HG02798 (cell line): Measurements from ENCODE around the gene COL18A1.
"Not testable (repeated sequence)": the region's sequence is repeated elsewhere in the genome, so short reads cannot be mapped to it uniquely, and the experiment has no call there.

Source experiments
- ATAC-seq: cut with Tn5 transposase; IDR thresholded peaks from one replicate; pipeline ENCODE4 v1.9.1; 2021; ENCODE audit warnings: mild to moderate bottlenecking; ENCODE audit not compliant: unreplicated experiment, poor library complexity

COL18A1 gene

DNA sequence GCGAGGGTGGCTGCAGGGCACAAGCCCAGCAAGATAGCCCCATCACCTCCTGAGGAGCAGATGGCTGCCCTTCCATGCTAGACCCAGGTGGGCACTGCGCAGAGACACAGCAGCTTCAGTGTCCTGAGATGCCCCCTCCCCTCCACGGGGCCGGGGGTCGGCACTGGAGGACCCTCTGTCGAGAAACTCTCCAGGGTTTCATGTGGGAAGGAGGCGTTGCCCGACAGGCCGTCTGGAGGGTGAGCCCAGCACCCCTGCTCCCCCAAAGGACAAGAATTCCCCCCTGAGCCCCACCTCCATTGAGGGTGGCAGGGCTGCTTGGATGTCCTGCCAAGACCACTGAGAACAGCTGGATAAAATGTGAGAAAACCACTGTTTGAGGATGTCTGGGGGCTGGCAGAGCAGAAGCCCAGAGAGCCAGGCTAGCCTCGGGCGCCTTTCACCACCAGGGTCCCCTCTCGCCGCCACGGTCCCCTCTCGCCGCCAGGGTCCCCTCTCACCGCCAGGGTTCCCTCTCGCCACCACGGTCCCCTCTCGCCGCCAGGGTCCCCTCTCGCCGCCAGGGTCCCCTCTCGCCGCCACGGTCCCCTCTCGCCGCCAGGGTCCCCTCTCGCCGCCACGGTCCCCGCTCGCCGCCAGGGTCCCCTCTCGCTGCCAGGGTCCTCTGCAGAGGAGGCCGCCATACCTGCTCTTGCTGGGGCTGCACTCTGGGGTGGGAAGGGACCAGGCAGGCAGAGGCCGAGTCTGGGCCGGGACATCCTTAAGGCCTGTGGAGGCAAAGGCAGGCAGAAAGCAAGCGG is 93.1 kb downstream of the COL18A1 start:
- ATAC-seq, result no peak

DNA sequence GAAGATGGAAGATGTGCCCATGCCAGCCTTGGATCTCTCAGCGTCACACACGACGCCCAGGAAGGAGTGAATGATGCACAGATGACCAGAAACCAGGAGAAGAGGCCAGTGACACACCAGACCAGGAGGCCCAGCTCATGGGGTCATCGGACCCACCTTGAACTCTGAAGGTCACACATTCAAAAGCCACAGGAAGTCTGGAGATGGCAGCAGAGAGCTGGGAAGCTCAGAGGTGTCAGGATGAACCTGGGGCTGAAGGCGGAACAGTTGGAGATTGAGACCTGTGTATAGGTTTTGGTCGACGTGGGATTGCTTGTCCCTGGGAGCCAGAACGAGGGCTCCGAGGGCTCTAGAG is 93.7 kb downstream of the COL18A1 start:
- ATAC-seq, result no peak

DNA sequence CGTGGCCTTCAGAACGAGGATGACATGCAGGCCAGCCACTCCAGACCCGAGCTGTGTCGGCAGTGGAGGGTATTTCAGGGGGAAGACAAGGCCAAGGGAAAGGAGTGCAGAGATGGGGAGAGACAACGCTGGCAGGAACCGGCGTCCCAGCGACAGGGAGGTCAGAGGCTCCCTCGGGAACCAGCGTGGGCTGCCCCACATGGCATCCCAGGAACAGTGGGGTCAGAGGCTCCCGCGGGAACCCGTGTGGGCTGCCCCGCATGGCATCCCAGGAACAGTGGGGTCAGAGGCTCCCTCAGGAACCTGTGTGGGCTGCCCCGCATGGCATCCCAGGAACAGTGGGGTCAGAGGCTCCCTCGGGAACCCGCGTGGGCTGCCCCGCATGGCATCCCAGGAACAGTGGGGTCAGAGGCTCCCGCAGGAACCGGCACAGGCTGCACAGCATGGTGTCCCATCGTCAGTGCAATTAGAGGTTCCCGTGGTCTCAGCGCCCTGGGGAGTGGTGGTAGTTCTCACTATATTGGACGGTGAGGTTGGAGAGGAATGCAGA is 94.3 kb downstream of the COL18A1 start:
- no peak for ATAC-seq

DNA sequence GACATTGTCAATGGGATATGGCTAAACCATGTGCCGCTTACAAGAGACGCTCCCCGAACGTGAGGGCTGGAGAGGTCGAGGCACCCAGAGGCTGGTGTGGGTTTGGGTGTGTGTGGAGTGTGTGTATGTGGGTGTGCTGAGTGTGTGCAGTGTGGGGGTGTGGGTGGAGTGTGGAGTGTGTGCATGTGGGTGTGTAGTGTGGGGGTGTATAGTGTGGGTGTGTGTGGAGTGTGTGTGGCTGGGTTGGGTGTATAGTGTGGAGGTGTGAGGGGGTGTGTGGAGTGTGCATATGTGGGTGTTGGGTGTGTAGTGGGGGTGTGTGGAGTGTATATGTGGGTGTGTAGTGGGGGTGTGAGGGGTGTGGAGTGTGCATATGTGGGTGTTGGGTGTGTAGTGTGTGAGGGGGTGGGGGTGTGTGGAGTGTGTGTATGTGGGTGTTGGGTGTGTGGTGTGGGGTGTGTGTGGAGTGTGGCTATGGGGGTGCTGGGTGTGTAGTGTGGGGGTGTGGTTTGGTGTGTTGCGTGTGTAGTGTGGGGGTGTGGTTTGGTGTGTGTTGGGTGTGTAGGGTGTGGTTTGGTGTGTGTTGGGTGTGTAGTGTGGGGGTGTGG is 95.1 kb downstream of the COL18A1 start:
- ATAC-seq, result no peak

DNA sequence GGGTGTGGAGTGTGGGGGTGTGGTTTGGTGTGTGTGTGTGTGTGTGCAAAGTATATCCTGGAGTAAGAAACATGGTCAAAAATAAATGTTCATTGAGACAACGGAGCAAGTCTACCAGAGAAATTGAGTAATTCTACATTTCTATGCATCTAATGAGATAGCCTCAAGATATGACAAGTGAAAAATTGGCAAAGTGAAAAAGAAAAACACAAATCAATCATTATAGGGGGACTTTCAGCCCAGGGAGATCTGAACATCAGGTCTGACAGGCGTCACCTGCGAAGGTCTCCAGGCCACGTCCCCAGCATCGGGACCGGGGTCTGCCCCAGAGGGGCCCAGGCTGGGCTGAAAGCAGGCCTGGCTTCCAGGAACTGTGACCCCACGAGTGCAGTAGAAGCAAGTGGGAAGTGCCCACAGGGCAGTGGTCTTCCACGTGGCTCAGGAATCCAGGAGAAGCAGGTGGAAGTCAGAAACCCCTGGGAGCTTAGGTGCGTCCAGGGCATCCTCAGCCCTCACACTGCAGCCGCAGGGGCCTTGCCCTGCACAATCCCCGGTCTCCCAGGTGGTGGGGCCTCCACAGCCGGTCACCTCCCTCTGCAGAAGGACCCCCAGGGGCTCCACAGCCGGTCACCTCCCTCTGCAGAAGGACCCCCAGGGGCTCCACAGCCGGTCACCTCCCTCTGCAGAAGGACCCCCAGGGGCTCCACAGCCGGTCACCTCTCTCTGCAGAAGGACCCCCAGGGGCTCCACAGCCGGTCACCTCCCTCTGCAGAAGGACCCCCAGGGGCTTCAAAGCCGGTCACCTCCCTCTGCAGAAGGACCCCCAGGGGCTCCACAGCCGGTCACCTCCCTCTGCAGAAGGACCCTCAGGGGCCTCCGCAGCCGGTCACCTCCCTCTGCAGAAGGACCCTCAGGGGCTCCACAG is 96.4 kb downstream of the COL18A1 start:
- ATAC-seq, result not testable (repeated sequence)

DNA sequence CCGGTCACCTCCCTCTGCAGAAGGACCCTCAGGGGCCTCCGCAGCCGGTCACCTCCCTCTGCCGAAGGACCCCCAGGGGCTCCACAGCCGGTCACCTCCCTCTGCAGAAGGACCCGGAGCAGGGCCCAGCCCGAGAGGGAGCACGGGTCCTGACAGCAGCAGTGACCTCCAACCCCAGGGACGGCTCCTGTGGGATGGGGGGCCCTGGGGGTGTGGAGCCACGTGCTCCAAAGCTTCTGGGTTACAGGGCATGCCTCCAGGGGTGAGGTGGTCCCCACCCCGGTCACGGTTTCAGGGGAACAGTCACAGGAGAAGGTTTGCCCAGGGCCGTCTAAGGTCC is 97.0 kb downstream of the COL18A1 start:
- ATAC-seq, result no peak

DNA sequence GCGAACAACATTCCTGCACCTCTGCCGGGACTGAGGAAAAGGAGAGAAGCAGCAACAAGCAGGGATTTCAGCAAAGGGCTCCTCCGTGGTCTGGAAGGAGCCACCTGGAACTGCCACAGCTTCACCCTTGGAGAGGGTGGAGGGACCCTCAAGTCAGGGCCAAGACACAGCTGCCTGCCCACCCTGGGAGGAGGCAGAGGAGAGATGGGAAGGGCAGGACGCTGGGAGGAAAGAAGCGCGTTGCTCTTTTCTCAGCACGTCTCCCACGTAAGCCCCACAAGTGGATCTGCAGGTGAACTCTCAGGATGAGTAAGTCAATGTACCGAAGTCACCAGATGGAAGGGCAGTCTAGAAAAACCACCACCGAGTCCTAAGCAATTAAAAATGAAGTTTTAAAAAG is 97.6 kb downstream of the COL18A1 start:
- no peak for ATAC-seq

DNA sequence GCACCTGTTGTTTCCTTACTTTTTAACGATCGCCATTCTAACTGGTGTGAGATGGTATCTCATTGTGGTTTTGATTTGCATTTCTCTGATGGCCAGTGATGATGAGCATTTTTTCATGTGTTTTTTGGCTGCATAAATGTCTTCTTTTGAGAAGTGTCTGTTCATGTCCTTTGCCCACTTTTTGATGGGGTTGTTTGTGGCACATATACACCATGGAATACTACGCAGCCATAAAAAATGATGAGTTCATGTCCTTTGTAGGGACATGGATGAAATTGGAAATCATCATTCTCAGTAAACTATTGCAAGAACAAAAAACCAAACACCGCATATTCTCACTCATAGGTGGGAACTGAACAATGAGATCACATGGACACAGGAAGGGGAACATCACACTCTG is 98.3 kb downstream of the COL18A1 start:
- not testable (repeated sequence) for ATAC-seq

DNA sequence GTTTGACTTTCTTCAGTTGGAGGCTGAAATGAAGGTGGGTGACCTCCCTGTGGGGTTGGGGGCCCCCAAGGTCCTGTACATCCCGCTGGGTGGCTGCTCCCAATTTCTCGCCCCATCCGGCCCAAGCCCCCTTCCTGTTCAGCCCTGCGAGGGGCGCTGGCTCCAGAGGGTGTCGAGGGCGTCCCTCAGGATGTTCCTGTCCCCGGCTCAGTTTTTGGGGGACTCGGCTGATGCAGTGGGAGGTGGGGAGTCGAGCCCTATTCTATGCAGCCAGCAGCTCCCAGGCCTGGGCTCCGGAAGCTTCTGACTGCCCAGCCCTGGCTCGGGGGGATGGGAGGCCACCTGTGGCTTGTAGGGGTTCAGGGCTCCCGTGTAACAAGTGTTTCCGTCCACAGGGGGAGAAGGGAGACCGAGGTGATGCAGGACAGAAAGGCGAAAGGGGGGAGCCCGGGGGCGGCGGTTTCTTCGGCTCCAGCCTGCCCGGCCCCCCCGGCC is 99.1 kb downstream of the COL18A1 start:
- ATAC-seq, result no peak

DNA sequence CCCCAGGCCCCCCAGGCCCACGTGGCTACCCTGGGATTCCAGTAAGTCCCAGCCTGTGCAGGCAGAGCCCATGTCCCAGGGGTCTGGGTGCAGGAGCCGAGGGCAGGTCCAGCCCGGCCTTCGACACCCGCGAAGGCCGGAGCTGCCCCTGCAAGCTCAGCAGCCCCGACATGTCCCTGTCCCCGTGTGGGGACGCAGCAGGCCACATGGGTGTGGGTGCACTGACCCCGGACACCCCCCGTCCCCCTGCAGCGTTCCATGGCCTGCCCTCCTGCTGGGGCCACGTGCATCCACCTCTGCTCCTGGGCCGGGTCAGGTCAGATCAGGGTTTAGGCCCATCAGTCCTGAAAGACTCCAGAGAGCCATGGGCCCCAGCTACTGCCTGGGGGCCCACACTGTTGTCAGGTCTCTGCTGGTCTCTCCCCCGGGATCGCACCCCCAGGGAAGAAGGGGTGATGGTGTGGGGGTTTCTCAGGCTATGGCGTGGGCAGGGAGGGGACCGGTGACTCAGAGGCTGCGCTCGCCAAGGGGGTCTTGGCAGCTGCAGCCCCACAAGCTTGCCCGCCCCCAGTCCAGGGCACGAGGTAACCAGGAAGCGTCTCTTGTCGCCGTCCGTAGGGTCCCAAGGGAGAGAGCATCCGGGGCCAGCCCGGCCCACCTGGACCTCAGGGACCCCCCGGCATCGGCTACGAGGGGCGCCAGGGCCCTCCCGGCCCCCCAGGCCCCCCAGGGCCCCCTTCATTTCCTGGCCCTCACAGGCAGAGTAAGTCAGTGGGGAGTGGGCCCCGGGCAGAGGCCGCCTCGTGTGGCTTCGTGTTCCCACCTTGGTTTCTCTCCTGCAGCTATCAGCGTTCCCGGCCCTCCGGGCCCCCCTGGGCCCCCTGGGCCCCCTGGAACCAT is 99.8 kb downstream of the COL18A1 start:
- ATAC-seq, result no peak

DNA sequence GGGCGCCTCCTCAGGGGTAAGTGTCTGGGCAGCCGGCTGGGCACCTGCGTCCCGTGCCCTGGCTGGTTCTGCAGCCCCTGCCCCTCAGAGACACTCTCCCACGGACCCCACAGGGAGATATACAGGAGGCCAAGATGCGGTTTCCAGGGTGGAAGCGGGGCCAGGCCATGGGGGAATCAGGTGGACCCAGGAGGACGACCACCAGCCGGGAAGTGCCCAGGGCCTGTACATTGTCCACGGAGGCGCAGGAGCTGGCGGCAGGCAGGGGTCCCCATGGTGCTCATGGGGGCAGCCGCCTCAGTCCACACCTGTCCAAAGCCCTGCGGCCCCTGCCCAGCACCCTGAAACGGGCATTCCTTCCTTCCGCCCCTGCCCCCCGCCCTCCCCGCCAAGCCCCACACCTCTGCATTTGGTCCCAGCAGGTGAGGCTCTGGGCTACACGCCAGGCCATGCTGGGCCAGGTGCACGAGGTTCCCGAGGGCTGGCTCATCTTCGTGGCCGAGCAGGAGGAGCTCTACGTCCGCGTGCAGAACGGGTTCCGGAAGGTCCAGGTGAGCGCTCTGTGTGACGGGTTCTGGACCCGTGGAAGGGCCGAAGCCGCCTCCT is 100.6 kb downstream of the COL18A1 start:
- no peak for ATAC-seq

DNA sequence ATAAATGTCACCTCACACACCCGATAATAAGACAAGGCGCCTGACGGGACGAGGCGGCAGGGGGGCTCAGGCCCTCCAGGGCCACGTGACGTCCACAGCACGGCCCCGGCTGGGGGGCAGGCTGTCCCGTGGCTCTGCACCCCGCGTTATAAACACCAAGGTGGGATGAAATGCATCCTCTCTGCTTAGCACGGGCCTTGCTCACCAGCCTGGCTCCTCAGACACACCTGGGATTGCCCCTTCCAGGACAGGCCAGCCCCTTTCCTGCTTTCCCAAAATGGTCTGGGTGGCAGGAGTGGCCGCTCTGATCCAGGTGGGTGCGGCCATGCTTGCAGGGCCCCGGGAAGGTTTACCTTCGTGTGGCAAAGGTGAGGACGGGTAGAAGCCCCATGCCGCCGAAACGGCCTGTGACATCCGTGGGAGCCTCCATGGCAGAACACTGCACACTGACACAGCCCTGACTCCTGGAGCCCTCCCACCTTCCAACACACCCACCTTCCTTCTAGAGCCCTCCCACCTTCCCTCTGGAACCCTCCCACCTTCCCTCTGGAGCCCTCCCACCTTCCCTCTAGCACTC is 101.4 kb downstream of the COL18A1 start:
- no peak for ATAC-seq

DNA sequence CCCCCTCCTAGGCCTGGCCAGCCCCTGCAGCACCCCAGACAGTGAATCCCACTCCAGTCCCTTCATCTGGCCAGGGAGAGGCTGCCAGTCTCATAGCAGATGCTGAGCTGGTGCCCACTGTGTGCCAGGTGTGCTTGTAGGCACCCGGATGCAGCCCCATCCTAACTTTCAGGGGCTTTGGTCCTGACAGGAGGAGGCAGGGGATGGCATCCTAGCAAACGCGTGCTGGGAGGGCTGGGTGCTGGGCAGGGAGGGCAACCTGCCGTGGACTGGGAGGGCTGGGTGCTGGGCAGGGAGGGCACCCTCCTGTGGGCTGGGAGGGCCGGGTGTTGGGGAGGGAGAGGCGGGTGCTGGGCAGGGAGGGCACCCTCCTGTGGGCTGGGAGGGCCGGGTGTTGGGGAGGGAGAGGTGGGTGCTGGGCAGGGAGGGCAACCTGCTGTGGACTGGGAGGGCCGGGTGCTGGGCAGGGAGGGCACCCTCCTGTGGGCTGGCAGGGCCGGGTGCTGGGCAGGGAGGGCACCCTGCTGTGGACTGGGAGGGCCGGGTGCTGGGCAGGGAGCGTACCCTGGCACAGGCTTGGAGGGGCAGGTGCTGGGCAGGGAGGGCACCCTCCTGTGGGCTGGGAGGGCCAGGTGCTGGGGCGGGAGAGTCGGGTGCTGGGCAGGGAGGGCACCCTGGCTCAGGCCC is 102.0 kb downstream of the COL18A1 start:
- no peak for ATAC-seq

DNA sequence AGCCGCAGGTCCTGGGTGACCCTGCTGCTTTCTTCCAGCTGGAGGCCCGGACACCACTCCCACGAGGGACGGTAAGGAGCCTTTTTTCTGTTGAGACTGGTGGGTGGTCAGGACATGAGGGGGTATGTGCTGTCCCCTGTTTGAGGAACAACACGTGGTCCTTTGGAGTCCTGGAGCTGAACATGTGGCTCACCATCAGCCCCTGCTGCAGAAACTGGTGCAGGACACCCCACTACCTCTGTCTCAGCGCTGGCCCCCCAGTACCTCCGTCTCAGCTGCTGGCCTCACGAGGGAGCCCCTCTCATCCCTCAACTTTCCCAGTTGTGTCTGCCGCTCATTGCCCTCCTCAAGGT is 102.5 kb downstream of the COL18A1 start:
- no peak for ATAC-seq

DNA sequence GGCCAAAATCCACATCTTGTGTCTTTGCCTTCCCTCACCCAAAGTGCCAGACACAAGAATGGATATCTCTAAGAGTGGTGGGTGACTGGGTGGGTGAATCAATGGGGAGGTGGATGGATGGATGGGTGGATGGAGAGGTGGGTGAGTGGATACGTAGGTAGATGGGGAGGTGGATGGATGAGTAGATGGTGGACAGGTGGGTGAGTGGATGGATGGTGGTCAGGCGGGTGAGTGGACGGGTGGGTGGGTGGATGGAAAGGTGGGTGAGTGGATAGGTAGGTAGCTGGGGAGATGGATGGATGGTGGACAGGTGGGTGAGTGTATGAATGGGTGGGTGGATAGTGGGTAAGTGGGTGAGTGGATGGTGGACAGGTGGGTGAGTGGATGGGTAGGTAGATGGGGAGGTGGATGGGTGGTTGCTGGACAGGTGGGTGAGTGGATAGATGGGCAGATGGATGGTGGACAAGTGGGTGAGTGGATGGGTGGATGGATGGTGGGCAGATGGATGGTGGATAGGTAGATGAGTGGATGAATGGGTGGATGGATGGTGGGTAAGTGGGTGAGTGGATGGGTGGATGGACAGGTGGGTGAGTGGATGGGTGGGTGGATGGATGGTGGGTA is 103.0 kb downstream of the COL18A1 start:
- ATAC-seq, result no peak

DNA sequence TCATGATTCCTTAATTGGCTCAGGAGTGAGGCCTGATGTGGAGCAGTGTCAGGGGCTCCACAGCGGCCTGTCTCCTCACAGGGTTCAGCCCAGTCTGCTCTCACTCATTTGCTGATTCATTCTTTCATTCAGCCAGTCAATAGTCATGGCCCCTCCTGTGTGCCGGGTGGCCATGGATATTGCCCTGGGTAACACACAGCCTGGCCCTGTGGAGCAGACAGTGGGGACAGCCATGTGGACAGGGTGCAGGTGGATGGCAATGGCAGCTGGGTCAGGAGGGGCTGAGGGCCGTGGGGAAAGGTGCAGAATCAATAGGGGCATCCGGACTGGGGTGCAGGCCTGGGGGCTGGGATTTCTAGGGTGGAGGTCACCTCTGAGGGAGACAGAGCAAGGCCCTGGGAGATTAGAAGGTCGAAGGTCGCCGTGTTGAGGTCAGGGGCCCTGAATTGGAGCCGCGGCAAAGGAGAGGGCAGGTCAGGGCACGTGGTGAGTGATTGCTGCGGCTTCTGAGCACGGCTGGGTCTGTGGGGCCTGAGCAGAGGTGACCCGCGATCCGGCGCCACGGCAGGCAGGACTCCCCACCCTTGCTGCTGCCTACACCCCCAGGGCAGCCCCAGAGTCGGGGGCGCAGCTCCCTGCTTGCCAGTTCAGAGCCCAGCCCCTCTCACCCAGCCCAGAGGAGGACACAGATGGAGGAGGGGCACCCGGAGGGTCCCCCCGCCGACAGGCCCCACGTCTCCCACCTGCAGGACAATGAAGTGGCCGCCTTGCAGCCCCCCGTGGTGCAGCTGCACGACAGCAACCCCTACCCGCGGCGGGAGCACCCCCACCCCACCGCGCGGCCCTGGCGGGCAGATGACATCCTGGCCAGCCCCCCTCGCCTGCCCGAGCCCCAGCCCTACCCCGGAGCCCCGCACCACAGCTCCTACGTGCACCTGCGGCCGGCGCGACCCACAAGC is 103.9 kb downstream of the COL18A1 start:
- no peak for ATAC-seq
